HepG2 (cell line): Measurements from ENCODE around the gene ZNF511. TPM values are rescaled to one million over a fixed set of nuclear protein-coding genes. Genes with fewer than 3 reads are reported as not detected.
A peak's percentile ranks its signal among the peaks of the same experiment; 100 is the strongest.

Experiments used
- AHR ChIP-seq: IDR thresholded peaks from 2 replicates; pipeline ENCODE4 v1.6.1; 2018; ENCODE audit warnings: missing genetic modification reagents, missing compliant biosample characterization
- ATF2 ChIP-seq: sonication (generic); formaldehyde crosslinking; IDR thresholded peaks from 2 replicates; pipeline ENCODE4 v1.4.0; 2020; ENCODE audit warnings: missing genetic modification reagents
- CHD4 ChIP-seq: fragments of 200-600 bp; sonication (generic); IDR thresholded peaks from 2 replicates; pipeline ENCODE4 v1.7.0; 2017; ENCODE audit warnings: mild to moderate bottlenecking, low read length, borderline replicate concordance
- DBP ChIP-seq: sonication (generic); formaldehyde crosslinking; IDR thresholded peaks from 2 replicates; pipeline ENCODE4 v1.4.0; 2020; ENCODE audit warnings: missing genetic modification reagents; ENCODE audit errors: not compliant biosample characterization
- HHEX ChIP-seq: IDR thresholded peaks from 2 replicates; pipeline ENCODE4 v1.6.1; 2016; ENCODE audit warnings: control low read depth
- LRRFIP1 ChIP-seq: sonication (generic); formaldehyde crosslinking; conservative IDR thresholded peaks from 2 replicates; pipeline ENCODE4 v1.4.0; 2020; ENCODE audit warnings: missing genetic modification reagents
- MYNN ChIP-seq: sonication (generic); formaldehyde crosslinking; IDR thresholded peaks from 2 replicates; pipeline ENCODE4 v1.4.0; 2020; ENCODE audit warnings: mild to moderate bottlenecking, low read depth, missing genetic modification reagents
- NPAS2 ChIP-seq: sonication (generic); formaldehyde crosslinking; IDR thresholded peaks from 2 replicates; pipeline ENCODE4 v1.8.0; 2022; ENCODE audit warnings: mild to moderate bottlenecking, missing genetic modification reagents, borderline replicate concordance
- POLR2AphosphoS5 ChIP-seq: IDR thresholded peaks from 2 replicates; pipeline ENCODE4 v1.6.1; 2012; ENCODE audit warnings: low read depth, low read length
- POLR2G ChIP-seq: fragments of 200-400 bp; formaldehyde crosslinking; IDR thresholded peaks from 2 replicates; pipeline ENCODE4 v1.6.1; 2018; ENCODE audit warnings: mild to moderate bottlenecking, low read depth, low read length, moderate library complexity
- SMAD3 ChIP-seq: sonication (generic); formaldehyde crosslinking; IDR thresholded peaks from 2 replicates; pipeline ENCODE4 v1.4.0; 2020; ENCODE audit warnings: missing genetic modification reagents
- SP140L ChIP-seq: sonication (generic); formaldehyde crosslinking; IDR thresholded peaks from 2 replicates; pipeline ENCODE4 v1.4.0; 2020; ENCODE audit warnings: missing genetic modification reagents, borderline replicate concordance
- SRF ChIP-seq: IDR thresholded peaks from 2 replicates; pipeline ENCODE4 v1.6.1; 2011; ENCODE audit warnings: mild to moderate bottlenecking, low read depth, low read length, moderate library complexity
- SYNCRIP ChIP-seq: fragments of 200-400 bp; formaldehyde crosslinking; IDR thresholded peaks from 2 replicates; pipeline ENCODE4 v1.6.1; 2018; ENCODE audit warnings: mild to moderate bottlenecking, low read depth, low read length; ENCODE audit not compliant: insufficient read depth
- TBX2 ChIP-seq: sonication (generic); formaldehyde crosslinking; IDR thresholded peaks from 2 replicates; pipeline ENCODE4 v1.5.0; 2020; ENCODE audit warnings: missing genetic modification reagents, mild to moderate bottlenecking, borderline replicate concordance
- WIZ ChIP-seq: sonication (generic); formaldehyde crosslinking; IDR thresholded peaks from 2 replicates; pipeline ENCODE4 v1.5.1; 2020; ENCODE audit warnings: mild to moderate bottlenecking, missing genetic modification reagents
- ZEB1 ChIP-seq: IDR thresholded peaks from 2 replicates; pipeline ENCODE4 v1.6.1; 2012; ENCODE audit warnings: mild to moderate bottlenecking, low read depth, inconsistent platforms; ENCODE audit not compliant: insufficient replicate concordance
- ZFYVE20 ChIP-seq: sonication (generic); formaldehyde crosslinking; IDR thresholded peaks from 2 replicates; pipeline ENCODE4 v1.8.0; 2023; ENCODE audit warnings: low read depth, mild to moderate bottlenecking, moderate library complexity, missing genetic modification reagents, borderline replicate concordance
- ZNF160 ChIP-seq: sonication (generic); formaldehyde crosslinking; IDR thresholded peaks from 2 replicates; pipeline ENCODE4 v1.8.0; 2022; ENCODE audit warnings: mild to moderate bottlenecking, inconsistent platforms, missing genetic modification reagents
- ZNF34 ChIP-seq: sonication (generic); formaldehyde crosslinking; IDR thresholded peaks from 2 replicates; pipeline ENCODE4 v1.4.0; 2020; ENCODE audit warnings: mild to moderate bottlenecking, missing genetic modification reagents, borderline replicate concordance
- ZNF510 ChIP-seq: sonication (generic); formaldehyde crosslinking; IDR thresholded peaks from 2 replicates; pipeline ENCODE4 v1.4.0; 2020; ENCODE audit warnings: low read depth, mild to moderate bottlenecking, missing genetic modification reagents
- ZNF710 ChIP-seq: sonication (generic); formaldehyde crosslinking; IDR thresholded peaks from 2 replicates; pipeline ENCODE4 v1.5.0; 2020; ENCODE audit warnings: mild to moderate bottlenecking, missing genetic modification reagents, borderline replicate concordance
- ZSCAN31 ChIP-seq: sonication (generic); formaldehyde crosslinking; IDR thresholded peaks from 2 replicates; pipeline ENCODE4 v1.5.0; 2020; ENCODE audit warnings: low read depth, mild to moderate bottlenecking, missing genetic modification reagents
- polyA plus RNA-seq, 8 experiments: library from polyadenylated mRNA; depleted of rRNA in 3 of 8; stranded (reverse) in 7 of 8; unstranded in 1 of 8; fragments of >200 nt; fragmentation: Illumina TruSeq in 4 of 8; extraction: Trizol in 4 of 8; gene quantifications; 2 replicates each; pipeline versions ENCODE4 v1.2.1 to v1.2.3, GENCODE V29; 2011 to 2016; ENCODE audit warnings: low read depth in 4 of 8, missing spikeins in 1 of 8, mixed read lengths in 1 of 8; ENCODE audit not compliant: insufficient read depth in 1 of 8
- total RNA-seq, 5 experiments: library from RNA; depleted of rRNA; stranded (reverse); fragments of >200 nt; fragmentation: Illumina TruSeq; extraction: Trizol; gene quantifications; 2 replicates each; pipeline ENCODE4 v1.2.3, GENCODE V29; 2016; ENCODE audit warnings: low read depth in 1 of 5

ZNF511 gene
- total and polyA plus RNA-seq, 2 of the 13 experiments (the other 11 are each of a cell fraction or from before 2014, with no cell fraction given): 35.6 to 66.4 TPM

GRCh38 chr10:133318494-133319127 lies 9.9 kb downstream of the ZNF511 start (continued):
- TF ChIP-seq POLR2AphosphoS5: no peak
- TF ChIP-seq DBP (CRISPR knock-in tag): no peak
- no peak for TF ChIP-seq SMAD3 (CRISPR knock-in tag)
- TF ChIP-seq SYNCRIP: no peak
- TF ChIP-seq SP140L: no peak
- TF ChIP-seq WIZ: no peak
- TF ChIP-seq ZNF160: peak; percentile 45; the same call in 1 of the 2 replicates
- no peak for TF ChIP-seq LRRFIP1 (CRISPR knock-in tag)
- no peak for TF ChIP-seq SRF
- TF ChIP-seq ATF2 (CRISPR knock-in tag): no peak
- TF ChIP-seq HHEX (CRISPR knock-in tag): no peak
- TF ChIP-seq ZFYVE20 (CRISPR knock-in tag): no peak
- TF ChIP-seq NPAS2 (CRISPR knock-in tag): no peak
- no peak for TF ChIP-seq CHD4
- no peak for TF ChIP-seq ZSCAN31
- TF ChIP-seq ZNF510 (CRISPR knock-in tag): no peak
- TF ChIP-seq MYNN (CRISPR knock-in tag): no peak
- TF ChIP-seq ZNF710 (CRISPR knock-in tag): no peak
- TF ChIP-seq TBX2 (CRISPR knock-in tag): peak; percentile 50; the same call in 1 of the 2 replicates
- TF ChIP-seq ZEB1: no peak
- TF ChIP-seq AHR (CRISPR knock-in tag): no peak
- TF ChIP-seq POLR2G: no peak
- TF ChIP-seq ZNF34 (CRISPR knock-in tag): no peak
